Neutrophil (primary cell): ENCODE results near the gene MYO1E.

Experiments used
- H3K27ac ChIP-seq: fragments of 200-600 bp; sonication (generic); 2 replicates; pipeline ENCODE4 v1.5.1; 2016; ENCODE audit warnings: mild to moderate bottlenecking, moderate library complexity
- H3K27me3 ChIP-seq: fragments of 200-600 bp; sonication (generic); 2 replicates; pipeline ENCODE4 v1.6.0; 2016; ENCODE audit warnings: mild to moderate bottlenecking
- H3K36me3 ChIP-seq: fragments of 200-600 bp; sonication (generic); 2 replicates; pipeline ENCODE4 v1.5.1; 2017
- H3K4me1 ChIP-seq, 2 experiments: fragments of 200-600 bp in 1 of 2; sonication (generic) in 1 of 2; 1 replicate in 1 of 2; 2 replicates in 1 of 2; pipeline versions ENCODE4 v1.5.1 to v1.6.1; 2013 to 2016; ENCODE audit warnings: low read depth in 1 of 2, low read length in 1 of 2, mild to moderate bottlenecking in 1 of 2, moderate library complexity in 1 of 2; ENCODE audit not compliant: control insufficient read depth in 1 of 2, insufficient read depth in 1 of 2
- H3K4me3 ChIP-seq, 2 experiments: fragments of 200-600 bp in 1 of 2; sonication (generic) in 1 of 2; 1 replicate in 1 of 2; 2 replicates in 1 of 2; pipeline ENCODE4 v1.5.1; 2013 to 2016; ENCODE audit warnings: low read depth in 1 of 2, low read length in 1 of 2, mild to moderate bottlenecking in 1 of 2, moderate library complexity in 1 of 2
- H3K9me3 ChIP-seq: fragments of 200-600 bp; sonication (generic); 2 replicates; pipeline ENCODE4 v1.5.1; 2016
- TF ChIP-seq, protein P1 (sequence below): fragments of 200-600 bp; sonication (generic); IDR thresholded peaks from 2 replicates; pipeline ENCODE4 v1.5.1; 2016; ENCODE audit warnings: antibody characterized with exemption

The MYO1E gene

DNA sequence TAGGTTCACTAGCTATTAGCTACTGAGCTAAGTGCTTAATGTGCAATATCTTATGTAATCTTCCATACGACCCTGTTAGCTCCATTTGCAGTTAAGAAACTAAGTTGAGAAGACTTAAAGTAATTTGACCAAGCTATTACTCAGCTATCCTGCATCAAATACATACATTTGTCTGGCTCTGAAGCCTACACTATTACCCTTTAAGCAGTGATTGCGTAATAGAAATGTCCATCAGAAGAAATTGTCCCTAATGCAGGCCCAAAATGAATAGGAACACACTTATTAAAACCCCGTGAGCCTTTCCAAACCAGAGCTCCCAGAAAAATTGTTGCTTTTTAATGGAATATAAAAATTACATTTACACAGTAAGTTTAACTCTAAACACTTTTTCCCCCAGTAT lies 5.3 kb upstream of the MYO1E start:
- Histone ChIP-seq H3K4me3 (no peak overlapping the region), H3K4me1 (peaks cover 2 to 3% of the 10 kb centered on the region in 2 experiments), H3K9me3 (no peaks in the 10 kb centered on the region), H3K27ac (no peak overlapping the region), H3K36me3 (no peaks in the 10 kb centered on the region), H3K27me3 (peaks cover 37% of the 10 kb centered on the region)
- TF ChIP-seq, protein P1, sequence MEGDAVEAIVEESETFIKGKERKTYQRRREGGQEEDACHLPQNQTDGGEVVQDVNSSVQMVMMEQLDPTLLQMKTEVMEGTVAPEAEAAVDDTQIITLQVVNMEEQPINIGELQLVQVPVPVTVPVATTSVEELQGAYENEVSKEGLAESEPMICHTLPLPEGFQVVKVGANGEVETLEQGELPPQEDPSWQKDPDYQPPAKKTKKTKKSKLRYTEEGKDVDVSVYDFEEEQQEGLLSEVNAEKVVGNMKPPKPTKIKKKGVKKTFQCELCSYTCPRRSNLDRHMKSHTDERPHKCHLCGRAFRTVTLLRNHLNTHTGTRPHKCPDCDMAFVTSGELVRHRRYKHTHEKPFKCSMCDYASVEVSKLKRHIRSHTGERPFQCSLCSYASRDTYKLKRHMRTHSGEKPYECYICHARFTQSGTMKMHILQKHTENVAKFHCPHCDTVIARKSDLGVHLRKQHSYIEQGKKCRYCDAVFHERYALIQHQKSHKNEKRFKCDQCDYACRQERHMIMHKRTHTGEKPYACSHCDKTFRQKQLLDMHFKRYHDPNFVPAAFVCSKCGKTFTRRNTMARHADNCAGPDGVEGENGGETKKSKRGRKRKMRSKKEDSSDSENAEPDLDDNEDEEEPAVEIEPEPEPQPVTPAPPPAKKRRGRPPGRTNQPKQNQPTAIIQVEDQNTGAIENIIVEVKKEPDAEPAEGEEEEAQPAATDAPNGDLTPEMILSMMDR = no peak

DNA sequence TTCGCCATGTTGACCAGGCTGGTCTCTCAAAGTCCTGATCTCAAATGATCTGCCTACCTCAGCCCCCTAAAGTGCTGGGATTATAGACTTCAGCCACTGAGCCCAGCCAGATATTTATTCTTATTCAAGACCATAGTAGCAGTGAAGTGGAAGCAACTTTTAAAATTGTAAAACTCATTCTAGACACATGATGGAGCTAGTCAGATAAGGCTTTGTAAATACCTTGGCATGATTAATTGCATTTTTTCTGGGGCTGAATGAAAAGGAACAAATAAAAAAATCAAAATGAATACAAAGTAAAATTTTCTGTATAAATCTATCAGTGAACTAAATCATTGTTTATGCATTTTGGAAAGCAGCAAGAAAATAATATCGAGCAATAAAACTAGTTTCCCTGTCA lies 4.1 kb upstream of the MYO1E start:
- no peak overlapping the region for H3K4me3 ChIP-seq
- H3K9me3 ChIP-seq = no peaks in the 10 kb centered on the region
- peaks cover 49% of the 10 kb centered on the region for H3K27me3 ChIP-seq
- H3K36me3 ChIP-seq = no peaks in the 10 kb centered on the region
- no peak overlapping the region for H3K27ac ChIP-seq
- TF ChIP-seq, protein P1 = no peak
- peaks cover 12 to 13% of the 10 kb centered on the region in 2 experiments for H3K4me1 ChIP-seq

DNA sequence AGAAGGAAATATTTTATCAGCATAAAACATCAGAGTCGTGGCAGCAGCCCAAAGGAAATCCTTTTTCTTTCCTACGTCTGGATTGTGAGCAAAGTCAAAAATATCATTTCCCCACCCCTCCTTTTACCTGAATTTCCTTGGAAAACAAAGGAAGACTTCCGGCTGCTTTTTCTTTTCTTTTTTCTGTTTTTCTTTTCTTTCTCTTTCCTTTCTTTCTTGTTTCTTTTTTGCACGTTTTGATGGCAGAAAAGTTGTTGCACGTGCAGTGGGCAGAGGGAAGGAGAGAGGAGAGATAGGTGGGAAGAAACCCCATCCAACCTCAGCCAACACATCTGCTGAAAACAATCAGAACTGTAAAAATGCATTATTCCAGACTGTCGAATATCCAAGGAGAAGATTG lies 544 bp upstream of the MYO1E start:
- H3K4me1 ChIP-seq = peaks cover 12 to 17% of the 10 kb centered on the region in 2 experiments
- no peak overlapping the region for H3K27ac ChIP-seq
- H3K27me3 ChIP-seq = peaks cover 84% of the 10 kb centered on the region
- H3K9me3 ChIP-seq = no peaks in the 10 kb centered on the region
- H3K36me3 ChIP-seq = no peaks in the 10 kb centered on the region
- H3K4me3 ChIP-seq = peak overlapping the region; percentile 48 to 60
- TF ChIP-seq, protein P1 = no peak

DNA sequence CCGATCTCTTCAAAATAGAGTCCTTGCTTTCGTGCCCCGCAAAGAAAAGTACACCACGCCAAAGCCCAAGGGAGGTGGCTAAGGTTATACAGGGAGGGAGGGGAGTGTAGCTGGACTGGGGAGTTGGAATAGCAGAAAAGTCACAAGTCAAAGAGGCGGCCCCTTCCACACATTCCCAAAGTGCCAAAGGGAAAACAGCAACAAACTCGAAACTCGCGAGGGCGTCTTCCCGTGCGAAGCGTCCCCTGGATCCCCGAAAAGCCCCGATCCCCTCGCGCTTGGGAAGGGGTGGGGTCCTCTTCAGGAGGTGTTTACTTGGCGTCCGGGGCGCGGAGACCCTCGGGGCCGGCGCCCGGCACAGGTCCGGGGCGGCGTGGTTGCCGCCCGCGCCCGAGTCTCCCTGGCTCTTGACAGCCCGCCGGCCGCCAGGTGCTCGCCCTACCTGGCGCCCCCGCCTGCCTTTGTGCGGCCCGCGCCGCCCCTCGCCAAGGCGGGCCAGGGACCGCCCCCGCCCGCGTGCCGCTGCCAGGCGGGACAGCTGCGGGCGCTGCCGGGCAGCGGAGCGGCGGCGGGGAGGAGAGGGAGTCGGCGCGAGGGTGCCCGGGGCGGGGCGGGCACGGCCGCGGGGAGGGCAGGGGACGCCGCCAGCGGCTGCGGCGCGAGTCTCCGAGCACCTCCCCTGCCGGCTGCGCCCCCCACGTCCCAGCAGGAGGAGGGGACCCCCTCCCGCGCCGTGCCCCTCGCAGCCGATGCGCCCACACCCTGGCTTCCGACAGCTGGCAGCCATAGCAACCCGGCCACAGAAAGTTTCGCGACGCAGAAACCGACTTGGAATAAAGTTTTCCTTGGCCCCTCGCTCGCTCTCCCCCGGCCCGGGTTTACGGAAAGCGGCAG lies 966 bp downstream of the MYO1E start:
- H3K27ac ChIP-seq = no peak overlapping the region
- H3K4me1 ChIP-seq = peaks cover 12 to 17% of the 10 kb centered on the region in 2 experiments

DNA sequence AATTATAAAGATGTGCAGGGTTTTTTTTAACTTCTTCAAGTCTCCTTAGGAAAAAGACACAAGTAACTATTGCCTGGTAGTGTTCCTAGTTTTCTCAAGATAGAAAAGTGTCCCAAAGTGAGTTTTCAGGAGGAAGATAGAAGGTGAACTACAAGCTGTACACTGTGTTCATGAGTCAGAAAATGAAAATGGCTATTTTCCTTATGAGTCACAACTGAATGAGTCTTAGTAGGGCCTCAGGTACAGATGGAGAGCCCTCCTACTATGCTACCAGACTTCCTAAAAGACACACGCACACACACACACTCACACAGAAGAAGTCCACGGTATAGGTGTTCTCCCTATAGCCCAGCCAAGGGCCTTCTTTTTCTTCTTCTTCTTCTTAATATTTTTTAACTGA lies 3.1 kb downstream of the MYO1E start:
- H3K36me3 ChIP-seq = no peaks in the 10 kb centered on the region
- peaks cover 12 to 17% of the 10 kb centered on the region in 2 experiments for H3K4me1 ChIP-seq
- H3K4me3 ChIP-seq = no peak overlapping the region
- no peak overlapping the region for H3K27ac ChIP-seq
- no peaks in the 10 kb centered on the region for H3K9me3 ChIP-seq
- peaks cover 75% of the 10 kb centered on the region for H3K27me3 ChIP-seq
- TF ChIP-seq, protein P1 = no peak

More for the DNA sequence above, 966 bp downstream of the MYO1E start:
- Histone ChIP-seq H3K9me3 (no peaks in the 10 kb centered on the region), H3K4me3 (peak overlapping the region; percentile 48 to 60), H3K36me3 (no peaks in the 10 kb centered on the region), H3K27me3 (peaks cover 94% of the 10 kb centered on the region)
- TF ChIP-seq, protein P1 = no peak
